Measurements from ENCODE around the gene FKRP.

FKRP gene

GRCh38 chr19:46718157-46718933 lies 27.5 kb upstream of the FKRP start:
- TF ChIP-seq CTCF (IDR thresholded peaks at IDR 0.05), result no peak

- TF ChIP-seq CTCF (IDR thresholded peaks at IDR 0.05), result no peak
Observed at GRCh38 chr19:46718934-46719622, 26.8 kb upstream of the FKRP start.

- TF ChIP-seq CTCF (IDR thresholded peaks at IDR 0.05), result no peak
Observed at GRCh38 chr19:46719629-46720502, 26.0 kb upstream of the FKRP start.

GRCh38 chr19:46720503-46721239 lies 25.2 kb upstream of the FKRP start:
- TF ChIP-seq CTCF (IDR thresholded peaks at IDR 0.05), result no peak

- no peak for TF ChIP-seq CTCF (IDR thresholded peaks at IDR 0.05)
Observed at GRCh38 chr19:46721269-46722003, 24.4 kb upstream of the FKRP start.

GRCh38 chr19:46722004-46722380 lies 23.9 kb upstream of the FKRP start:
- no peak for TF ChIP-seq CTCF (IDR thresholded peaks at IDR 0.05)
